A549 treated with Hydrocortisone at 1 μM for 4 hours (cell line): ENCODE data around the gene RAMP3. TPM values are rescaled to one million over a fixed set of nuclear protein-coding genes. Genes with fewer than 3 reads are reported as not detected.

Source experiments
- total RNA-seq: library from RNA; stranded (reverse); fragments of 200-300 nt; extraction: Qiagen RNA extraction; gene quantifications from 5 replicates; pipeline ENCODE4 v1.2.3, GENCODE V29; 2022

RAMP3 gene
- not detected in 5 replicates for total RNA-seq

DNA sequence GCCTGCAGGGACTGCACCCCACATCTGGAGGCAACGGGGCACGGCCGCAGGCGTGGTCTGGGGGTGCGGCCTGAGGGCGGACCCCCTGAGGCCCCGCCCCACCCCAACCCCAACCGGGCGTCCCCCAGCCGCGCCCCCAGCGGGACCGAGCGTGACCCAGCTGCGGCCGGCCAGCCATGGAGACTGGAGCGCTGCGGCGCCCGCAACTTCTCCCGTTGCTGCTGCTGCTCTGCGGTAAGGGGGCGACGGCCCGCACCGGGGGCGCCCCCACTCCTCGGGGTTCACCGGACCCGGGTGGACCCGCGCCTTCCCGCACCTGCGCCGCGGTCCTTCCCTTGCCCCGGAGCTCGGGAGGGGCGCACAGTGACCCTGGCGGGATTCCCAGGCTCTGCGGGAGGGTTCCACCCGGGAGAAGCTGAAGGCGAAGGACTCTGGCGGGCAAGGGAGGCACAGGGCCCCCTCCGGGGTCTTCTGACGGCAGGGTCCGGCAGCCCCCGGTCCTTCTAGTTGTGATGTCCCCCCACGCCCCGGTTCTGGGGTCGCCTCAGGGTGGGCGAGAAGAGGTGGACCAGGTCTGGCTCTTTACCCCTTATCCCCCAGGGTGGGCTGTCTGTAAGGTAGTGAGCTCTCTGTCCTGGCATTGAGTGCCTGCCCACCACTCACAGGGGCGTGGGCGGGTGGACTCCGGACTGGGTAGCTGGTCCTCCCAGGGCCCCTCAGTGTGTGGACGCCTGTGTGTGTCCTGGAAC, at the start of gene RAMP3:
Gene RAMP3 (plus strand): TSS at position 139 of the 749 bp plus-strand sequence. CDS start 38 bp downstream, at position 177.

GRCh38 chr7:45111298-45112223, 46.0 kb upstream of the RAMP3 start, which contains the start of gene TBRG4:
Gene TBRG4, minus strand, starts transcription at chr7:45111697. Its CDS starts 2,460 bp downstream, at chr7:45109237.

Other genes with a start within 250 kb of the RAMP3 start
- gene MYO1G, start 178.8 kb upstream of the RAMP3 start, total RNA-seq = 0.16 to 0.25 TPM (median 0.21 TPM) in 5 replicates
- 39.8 to 53.1 TPM (median 45.7 TPM) in 5 replicates for gene CCM2, start 157.6 kb upstream of the RAMP3 start, total RNA-seq
- gene NACAD, start 68.8 kb upstream of the RAMP3 start, total RNA-seq = 0.22 to 0.37 TPM (median 0.31 TPM) in 5 replicates
- 102 to 127 TPM (median 108 TPM) in 5 replicates for gene TBRG4, start 46.1 kb upstream of the RAMP3 start, total RNA-seq